Parathyroid adenoma (tissue), 2 donors: ENCODE data around the gene USP9Y.

ENCODE experiments used
- H2AFZ ChIP-seq: fragments of 300-600 bp; sonication (generic); one replicate; pipeline ENCODE4 v1.7.0; 2017; ENCODE audit warnings: antibody characterized with exemption, mild to moderate bottlenecking
- H3K27ac ChIP-seq: fragments of 300-600 bp; sonication (generic); one replicate; pipeline ENCODE4 v1.7.0; 2017
- H3K27me3 ChIP-seq: fragments of 300-600 bp; sonication (generic); one replicate; pipeline ENCODE4 v1.7.0; 2017; ENCODE audit warnings: low read length; ENCODE audit not compliant: control insufficient read depth, insufficient read depth
- H3K36me3 ChIP-seq: fragments of 300-600 bp; sonication (generic); one replicate; pipeline ENCODE4 v1.7.0; 2017; ENCODE audit warnings: low read length; ENCODE audit not compliant: control insufficient read depth, insufficient read depth
- H3K4me1 ChIP-seq: fragments of 300-600 bp; sonication (generic); one replicate; pipeline ENCODE4 v1.7.0; 2017; ENCODE audit warnings: control low read depth
- H3K4me2 ChIP-seq: fragments of 300-600 bp; sonication (generic); one replicate; pipeline ENCODE4 v1.7.0; 2017; ENCODE audit warnings: low read length
- H3K4me3 ChIP-seq: fragments of 300-600 bp; sonication (generic); one replicate; pipeline ENCODE4 v1.7.0; 2017; ENCODE audit warnings: low read depth, low read length
- H3K79me2 ChIP-seq: fragments of 300-600 bp; sonication (generic); one replicate; pipeline ENCODE4 v1.7.0; 2017; ENCODE audit warnings: control low read depth
- H3K9ac ChIP-seq: fragments of 300-600 bp; sonication (generic); one replicate; pipeline ENCODE4 v1.7.0; 2017; ENCODE audit warnings: mild to moderate bottlenecking
- H3K9me3 ChIP-seq: fragments of 300-600 bp; sonication (generic); one replicate; pipeline ENCODE4 v1.7.0; 2017; ENCODE audit warnings: low read length; ENCODE audit not compliant: control insufficient read depth
- TF ChIP-seq, protein P1 (sequence below): fragments of 300-600 bp; sonication (generic); IDR thresholded peaks from one replicate; pipeline ENCODE4 v1.7.0; 2017; ENCODE audit warnings: antibody characterized with exemption, mild to moderate bottlenecking
- donor health status: primary hyperparathyroidism.

Gene USP9Y

DNA sequence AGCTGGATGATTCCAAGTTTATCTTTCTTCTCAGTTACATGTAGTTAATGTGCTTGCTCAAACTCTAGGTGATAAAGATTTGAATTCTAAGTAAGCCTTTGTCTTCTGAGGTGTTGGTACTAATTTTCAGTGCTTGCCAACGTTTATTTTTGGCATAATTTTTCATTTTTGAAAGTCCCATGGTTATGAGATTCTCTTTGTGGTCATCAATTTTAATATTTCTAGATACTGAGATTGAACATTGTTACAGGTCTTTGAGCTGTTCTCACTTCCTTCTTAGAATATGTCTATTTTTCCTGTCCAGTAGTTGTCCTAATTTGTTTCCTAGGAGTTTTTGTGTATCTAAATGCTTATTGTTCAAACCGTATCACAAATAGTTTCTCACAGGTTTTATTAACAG is 40.4 kb downstream of the USP9Y start:
- H2AFZ ChIP-seq, result no peak overlapping the region
- no peaks in the 10 kb centered on the region for H3K9me3 ChIP-seq
- no peak overlapping the region for H3K4me3 ChIP-seq
- no peaks in the 10 kb centered on the region for H3K79me2 ChIP-seq
- no peak overlapping the region for H3K4me2 ChIP-seq
- TF ChIP-seq, protein P1, sequence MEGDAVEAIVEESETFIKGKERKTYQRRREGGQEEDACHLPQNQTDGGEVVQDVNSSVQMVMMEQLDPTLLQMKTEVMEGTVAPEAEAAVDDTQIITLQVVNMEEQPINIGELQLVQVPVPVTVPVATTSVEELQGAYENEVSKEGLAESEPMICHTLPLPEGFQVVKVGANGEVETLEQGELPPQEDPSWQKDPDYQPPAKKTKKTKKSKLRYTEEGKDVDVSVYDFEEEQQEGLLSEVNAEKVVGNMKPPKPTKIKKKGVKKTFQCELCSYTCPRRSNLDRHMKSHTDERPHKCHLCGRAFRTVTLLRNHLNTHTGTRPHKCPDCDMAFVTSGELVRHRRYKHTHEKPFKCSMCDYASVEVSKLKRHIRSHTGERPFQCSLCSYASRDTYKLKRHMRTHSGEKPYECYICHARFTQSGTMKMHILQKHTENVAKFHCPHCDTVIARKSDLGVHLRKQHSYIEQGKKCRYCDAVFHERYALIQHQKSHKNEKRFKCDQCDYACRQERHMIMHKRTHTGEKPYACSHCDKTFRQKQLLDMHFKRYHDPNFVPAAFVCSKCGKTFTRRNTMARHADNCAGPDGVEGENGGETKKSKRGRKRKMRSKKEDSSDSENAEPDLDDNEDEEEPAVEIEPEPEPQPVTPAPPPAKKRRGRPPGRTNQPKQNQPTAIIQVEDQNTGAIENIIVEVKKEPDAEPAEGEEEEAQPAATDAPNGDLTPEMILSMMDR, result no peak
- no peaks in the 10 kb centered on the region for H3K27me3 ChIP-seq
- no peaks in the 10 kb centered on the region for H3K36me3 ChIP-seq
- H3K27ac ChIP-seq, result no peak overlapping the region
- no peaks in the 10 kb centered on the region for H3K4me1 ChIP-seq
- no peak overlapping the region for H3K9ac ChIP-seq

DNA sequence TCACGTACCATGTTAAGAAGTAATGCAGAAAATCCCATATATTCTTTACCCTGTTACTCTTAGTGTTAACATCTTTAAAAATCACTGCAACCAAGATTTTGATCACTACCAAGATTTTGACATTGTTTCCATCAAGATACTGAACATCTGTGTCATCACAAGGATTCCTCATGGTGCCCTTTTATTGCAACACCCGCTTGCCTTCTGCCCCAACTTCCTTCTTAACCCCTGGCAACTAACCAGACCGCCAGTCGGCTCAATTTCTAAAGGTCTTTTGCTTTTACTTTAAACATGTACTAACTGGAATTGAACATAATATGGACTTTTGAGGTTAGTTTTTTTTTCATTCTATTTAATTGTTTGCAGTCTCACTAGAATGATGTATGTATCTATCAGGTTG is 41.7 kb downstream of the USP9Y start:
- Histone ChIP-seq H3K27me3 (no peaks in the 10 kb centered on the region), H3K27ac (no peak overlapping the region), H3K4me3 (no peak overlapping the region), H3K9ac (no peak overlapping the region), H3K36me3 (no peaks in the 10 kb centered on the region), H3K9me3 (no peaks in the 10 kb centered on the region), H2AFZ (no peak overlapping the region), H3K79me2 (no peaks in the 10 kb centered on the region), H3K4me2 (no peak overlapping the region), H3K4me1 (no peaks in the 10 kb centered on the region)
- TF ChIP-seq, protein P1, result no peak

DNA sequence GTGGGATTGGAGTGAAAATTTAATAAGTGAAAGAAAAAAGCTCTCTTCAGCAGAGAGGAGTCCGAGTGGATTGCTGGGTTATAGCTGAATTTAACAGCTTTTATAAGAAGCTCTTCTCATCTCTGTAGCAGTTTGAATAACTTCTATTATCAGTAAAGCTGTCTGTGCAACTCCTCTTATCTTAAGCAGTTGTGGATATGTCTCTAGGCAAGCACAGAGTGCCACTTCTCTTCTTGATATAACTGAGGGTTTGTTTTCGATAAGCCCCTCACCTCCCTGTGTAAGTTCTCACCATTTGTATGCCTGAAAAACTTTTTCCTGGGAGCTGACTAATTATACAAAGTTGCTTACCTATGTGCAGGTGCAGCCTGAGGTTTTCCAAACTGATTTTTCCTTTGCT is 43.1 kb downstream of the USP9Y start:
- Histone ChIP-seq H3K36me3 (no peaks in the 10 kb centered on the region), H3K27ac (no peak overlapping the region), H3K4me3 (no peak overlapping the region), H3K9ac (no peak overlapping the region), H3K9me3 (no peaks in the 10 kb centered on the region), H2AFZ (no peak overlapping the region), H3K79me2 (no peaks in the 10 kb centered on the region), H3K4me1 (no peaks in the 10 kb centered on the region), H3K27me3 (no peaks in the 10 kb centered on the region), H3K4me2 (no peak overlapping the region)
- TF ChIP-seq, protein P1, result no peak

DNA sequence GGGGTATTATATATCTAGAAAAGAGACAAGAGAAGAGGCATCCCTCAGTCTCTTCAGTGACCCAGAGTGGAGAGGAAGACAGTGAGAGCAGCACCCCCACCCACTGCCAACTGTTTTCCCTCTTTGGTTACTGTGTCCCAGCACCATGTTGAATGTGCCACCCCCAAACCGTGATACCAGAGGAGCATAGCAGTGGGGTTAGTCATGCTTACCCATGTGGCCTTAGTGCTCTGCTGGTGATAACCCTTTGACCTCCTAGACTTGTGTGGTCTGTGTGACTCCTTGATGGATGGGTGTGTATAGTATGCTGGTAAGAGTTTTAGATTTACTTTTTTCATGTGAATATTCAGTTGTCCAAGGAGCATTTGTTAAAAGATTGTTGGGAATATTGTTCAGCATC is 48.3 kb downstream of the USP9Y start:
- H2AFZ ChIP-seq, result no peak overlapping the region
- H3K4me1 ChIP-seq, result no peaks in the 10 kb centered on the region
- no peaks in the 10 kb centered on the region for H3K27me3 ChIP-seq
- TF ChIP-seq, protein P1, result no peak
- no peaks in the 10 kb centered on the region for H3K79me2 ChIP-seq
- no peak overlapping the region for H3K27ac ChIP-seq
- no peaks in the 10 kb centered on the region for H3K36me3 ChIP-seq
- no peak overlapping the region for H3K4me2 ChIP-seq
- H3K9ac ChIP-seq, result no peak overlapping the region
- H3K4me3 ChIP-seq, result no peak overlapping the region
- H3K9me3 ChIP-seq, result no peaks in the 10 kb centered on the region

DNA sequence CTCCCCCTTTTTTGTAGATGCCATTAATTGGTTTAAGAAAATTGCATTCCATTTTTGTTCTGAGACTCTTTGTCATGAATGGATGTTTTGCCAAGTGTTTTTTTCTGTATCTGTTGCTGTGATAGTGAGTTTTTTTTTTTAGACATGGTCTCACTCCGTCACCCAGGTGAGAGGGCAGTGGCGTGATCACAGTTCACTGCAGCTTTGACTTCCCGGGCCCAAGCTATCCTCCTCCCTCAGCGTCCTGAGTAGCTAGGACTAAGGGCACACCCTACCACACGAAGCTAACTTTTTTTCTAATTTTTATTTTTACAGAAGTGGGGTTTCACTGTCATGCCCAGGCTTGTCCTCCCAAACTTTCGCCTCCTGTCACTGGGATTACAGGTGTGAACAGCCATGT is 51.8 kb downstream of the USP9Y start:
- Histone ChIP-seq H3K79me2 (no peaks in the 10 kb centered on the region), H2AFZ (no peak overlapping the region), H3K27me3 (no peaks in the 10 kb centered on the region), H3K4me3 (no peak overlapping the region), H3K27ac (no peak overlapping the region), H3K36me3 (no peaks in the 10 kb centered on the region), H3K9me3 (no peaks in the 10 kb centered on the region), H3K9ac (no peak overlapping the region), H3K4me1 (no peaks in the 10 kb centered on the region), H3K4me2 (no peak overlapping the region)
- TF ChIP-seq, protein P1, result no peak
